K562 (cell line): ENCODE results near the gene GABBR1.
"Not testable (repeated sequence)": the region's sequence is repeated elsewhere in the genome, so short reads cannot be mapped to it uniquely, and the experiment has no call there.

Source experiments
- CHD2 ChIP-seq: IDR thresholded peaks from 2 replicates; pipeline ENCODE4 v1.6.1; 2011; ENCODE audit warnings: low read depth, low read length
- CREB1 ChIP-seq, 2 experiments: sonication (generic) in 1 of 2; formaldehyde crosslinking in 1 of 2; IDR thresholded peaks; 2 replicates each; pipeline versions ENCODE4 v1.6.1 to v1.8.0; 2012 to 2022; ENCODE audit warnings: inconsistent platforms in 1 of 2, mild to moderate bottlenecking in 1 of 2, missing genetic modification reagents in 1 of 2, moderate library complexity in 1 of 2
- EP300 ChIP-seq: IDR thresholded peaks from 2 replicates; pipeline ENCODE4 v1.6.1; 2012; ENCODE audit warnings: low read length, improper control_type of control experiment
- FOXO4 ChIP-seq: fragments of 450-650 bp; formaldehyde crosslinking; IDR thresholded peaks from 2 replicates; pipeline ENCODE4 v1.4.0; 2020; ENCODE audit warnings: mild to moderate bottlenecking, moderate library complexity
- GATAD2B ChIP-seq: fragments of 450-650 bp; IDR thresholded peaks from 2 replicates; pipeline ENCODE4 v1.6.1; 2017; ENCODE audit warnings: mild to moderate bottlenecking, borderline replicate concordance
- KDM5B ChIP-seq: fragments of 200-600 bp; sonication (generic); IDR thresholded peaks from 2 replicates; pipeline ENCODE4 v1.6.1; 2012; ENCODE audit warnings: low read depth, mild to moderate bottlenecking, moderate library complexity, low read length, control low read depth, inconsistent platforms; ENCODE audit not compliant: insufficient replicate concordance
- NFRKB ChIP-seq: fragments of 450-650 bp; IDR thresholded peaks from 2 replicates; pipeline ENCODE4 v1.6.1; 2016; ENCODE audit warnings: low read depth
- NUFIP1 ChIP-seq: fragments of 450-650 bp; IDR thresholded peaks from 2 replicates; pipeline ENCODE4 v1.6.1; 2018; ENCODE audit not compliant: partially characterized antibody
- REST ChIP-seq, 2 experiments: fragments of 450-650 bp; formaldehyde crosslinking in 1 of 2; IDR thresholded peaks; 2 replicates each; pipeline versions ENCODE4 v1.4.0 to v1.6.1; 2014 to 2020; ENCODE audit warnings: mild to moderate bottlenecking in 2 of 2, borderline replicate concordance in 1 of 2, low read depth in 1 of 2
- SPI1 ChIP-seq: IDR thresholded peaks from 2 replicates; pipeline ENCODE4 v1.6.1; 2011; ENCODE audit warnings: low read depth, low read length, control low read depth, borderline replicate concordance
- ZBTB33 ChIP-seq: sonication (generic); formaldehyde crosslinking; IDR thresholded peaks from 2 replicates; pipeline ENCODE4 v1.8.1; 2023; ENCODE audit warnings: mild to moderate bottlenecking, missing genetic modification reagents
- TF ChIP-seq, protein P1 (sequence below), 2 experiments: fragments of 450-650 bp in 1 of 2; sonication (generic) in 1 of 2; formaldehyde crosslinking in 1 of 2; IDR thresholded peaks in 1 of 2; conservative IDR thresholded peaks in 1 of 2; 2 replicates each; pipeline versions ENCODE4 v1.6.1 to v1.8.1; 2016 to 2023; ENCODE audit warnings: mild to moderate bottlenecking in 2 of 2, moderate library complexity in 2 of 2, inconsistent platforms in 1 of 2, missing genetic modification reagents in 1 of 2

GRCh38 chr6:29661502-29662141 lies 28.6 kb upstream of the GABBR1 start:
- not testable (repeated sequence) for TF ChIP-seq NUFIP1; CHD2; EP300; KDM5B; ZBTB33 (CRISPR knock-in tag); CREB1 (IDR thresholded peaks at IDR 0.05); CREB1 (CRISPR knock-in tag; IDR thresholded peaks at IDR 0.05); FOXO4 (CRISPR knock-in tag); GATAD2B; NFRKB; REST (IDR thresholded peaks at IDR 0.05; ENCODE audit: borderline replicate concordance); REST (CRISPR knock-in tag; IDR thresholded peaks at IDR 0.05; ENCODE audit: low read depth); SPI1
- TF ChIP-seq, protein P1, sequence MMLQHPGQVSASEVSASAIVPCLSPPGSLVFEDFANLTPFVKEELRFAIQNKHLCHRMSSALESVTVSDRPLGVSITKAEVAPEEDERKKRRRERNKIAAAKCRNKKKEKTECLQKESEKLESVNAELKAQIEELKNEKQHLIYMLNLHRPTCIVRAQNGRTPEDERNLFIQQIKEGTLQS (IDR thresholded peaks at IDR 0.05), result not testable (repeated sequence)
- TF ChIP-seq, protein P1 (CRISPR knock-in tag; conservative IDR thresholded peaks at IDR 0.05), result not testable (repeated sequence)
